ENCODE measurements around the gene UBASH3B.

UBASH3B gene

GRCh38 chr11:122678406-122678805 is 22.9 kb downstream of the UBASH3B start:
- Histone ChIP-seq H3K9me2 (replicated peaks; ENCODE audit: low read depth, low read length) (no peaks in the 10 kb centered on the region), H4K20me1 (ENCODE audit: insufficient read depth, low read length, poor library complexity, severe bottlenecking) (peaks cover 15% of the 10 kb centered on the region), H3K4me2 (ENCODE audit: low read depth, low read length, poor library complexity, severe bottlenecking) (no peak overlapping the region), H3K4me3 (ENCODE audit: low read length, poor library complexity, severe bottlenecking) (no peak overlapping the region), H2AFZ (ENCODE audit: low read length) (no peak overlapping the region), H3K9ac (ENCODE audit: low read depth, low read length, poor library complexity, severe bottlenecking) (no peak overlapping the region), H3K79me2 (ENCODE audit: insufficient read depth, low read length) (peaks cover 100% of the 10 kb centered on the region), H3F3A (ENCODE audit: low read depth) (peaks cover 10% of the 10 kb centered on the region; the same call in 1 of the 2 replicates), H3K36me3 (ENCODE audit: insufficient read depth, low read length) (peaks cover 34% of the 10 kb centered on the region), H3K4me1 (ENCODE audit: insufficient read depth, low read length, poor library complexity, severe bottlenecking) (peaks cover 52% of the 10 kb centered on the region), H3K9me3 (ENCODE audit: insufficient read depth, low read depth, low read length) (no peaks in the 10 kb centered on the region), H3K27me3 (ENCODE audit: insufficient read depth, low read length, poor library complexity, severe bottlenecking) (no peaks in the 10 kb centered on the region)
- TF ChIP-seq CTCF (conservative IDR thresholded peaks at IDR 0.05; ENCODE audit: low read length) (no peak), EZH2phosphoT487 (IDR thresholded peaks at IDR 0.05; ENCODE audit: borderline replicate concordance) (no peak)

GRCh38 chr11:122679466-122679865 is 23.9 kb downstream of the UBASH3B start:
- Histone ChIP-seq H3K79me2 (ENCODE audit: insufficient read depth, low read length) (peaks cover 100% of the 10 kb centered on the region), H3K4me2 (ENCODE audit: low read depth, low read length, poor library complexity, severe bottlenecking) (no peak overlapping the region), H3F3A (ENCODE audit: low read depth) (0 out of 2 replicates have a peak, but pooled peaks cover 5% of the 10 kb centered on the region), H2AFZ (ENCODE audit: low read length) (no peak overlapping the region), H3K9me2 (replicated peaks; ENCODE audit: low read depth, low read length) (no peaks in the 10 kb centered on the region), H3K4me1 (ENCODE audit: insufficient read depth, low read length, poor library complexity, severe bottlenecking) (peaks cover 48% of the 10 kb centered on the region), H3K4me3 (ENCODE audit: low read length, poor library complexity, severe bottlenecking) (no peak overlapping the region), H3K9me3 (ENCODE audit: insufficient read depth, low read depth, low read length) (no peaks in the 10 kb centered on the region), H4K20me1 (ENCODE audit: insufficient read depth, low read length, poor library complexity, severe bottlenecking) (peaks cover 15% of the 10 kb centered on the region), H3K36me3 (ENCODE audit: insufficient read depth, low read length) (peaks cover 34% of the 10 kb centered on the region; the same call in 1 of the 2 replicates), H3K27me3 (ENCODE audit: insufficient read depth, low read length, poor library complexity, severe bottlenecking) (no peaks in the 10 kb centered on the region), H3K9ac (ENCODE audit: low read depth, low read length, poor library complexity, severe bottlenecking) (no peak overlapping the region)
- TF ChIP-seq EZH2phosphoT487 (IDR thresholded peaks at IDR 0.05; ENCODE audit: borderline replicate concordance), result no peak
- TF ChIP-seq CTCF (conservative IDR thresholded peaks at IDR 0.05; ENCODE audit: low read length), result no peak

- H3K79me2 ChIP-seq (ENCODE audit: insufficient read depth, low read length), result peaks cover 100% of the 10 kb centered on the region
- H3K9ac ChIP-seq (ENCODE audit: low read depth, low read length, poor library complexity, severe bottlenecking), result peak overlapping the region; percentile 41
- no peaks in the 10 kb centered on the region for H3K9me2 ChIP-seq (replicated peaks; ENCODE audit: low read depth, low read length)
- H3K9me3 ChIP-seq (ENCODE audit: insufficient read depth, low read depth, low read length), result no peaks in the 10 kb centered on the region
- no peaks in the 10 kb centered on the region for H3F3A ChIP-seq (ENCODE audit: low read depth)
- H3K27me3 ChIP-seq (ENCODE audit: insufficient read depth, low read length, poor library complexity, severe bottlenecking), result no peaks in the 10 kb centered on the region
- H3K4me2 ChIP-seq (ENCODE audit: low read depth, low read length, poor library complexity, severe bottlenecking), result no peak overlapping the region
- H3K36me3 ChIP-seq (ENCODE audit: insufficient read depth, low read length), result peaks cover 34% of the 10 kb centered on the region; the same call in 1 of the 2 replicates
- H3K4me3 ChIP-seq (ENCODE audit: low read length, poor library complexity, severe bottlenecking), result no peak overlapping the region
- H2AFZ ChIP-seq (ENCODE audit: low read length), result no peak overlapping the region
- H4K20me1 ChIP-seq (ENCODE audit: insufficient read depth, low read length, poor library complexity, severe bottlenecking), result peaks cover 15% of the 10 kb centered on the region
- H3K4me1 ChIP-seq (ENCODE audit: insufficient read depth, low read length, poor library complexity, severe bottlenecking), result peaks cover 43% of the 10 kb centered on the region
- TF ChIP-seq CTCF (conservative IDR thresholded peaks at IDR 0.05; ENCODE audit: low read length) (no peak), EZH2phosphoT487 (IDR thresholded peaks at IDR 0.05; ENCODE audit: borderline replicate concordance) (no peak)
Measured at GRCh38 chr11:122681070-122681469, 25.5 kb downstream of the UBASH3B start.
